Umbilical cord (tissue), 2 donors: ENCODE measurements around the gene ARL6IP4. TPM values are rescaled to one million over a fixed set of nuclear protein-coding genes. Genes with fewer than 3 reads are reported as not detected.
A peak's percentile ranks its signal among the peaks of the same experiment; 100 is the strongest.

Experiments
- DNase-seq: peaks from one replicate; pipeline ENCODE4 v3.0.0-alpha.2; 2015; ENCODE audit warnings: low spot score
- total RNA-seq: library from RNA; depleted of rRNA; stranded (reverse); fragments of >200 nt; gene quantifications from one replicate; pipeline ENCODE4 v1.2.3, GENCODE V29; 2014; ENCODE audit warnings: low replicate concordance; ENCODE audit not compliant: insufficient read depth

The ARL6IP4 gene
- 105 TPM for total RNA-seq

DNA sequence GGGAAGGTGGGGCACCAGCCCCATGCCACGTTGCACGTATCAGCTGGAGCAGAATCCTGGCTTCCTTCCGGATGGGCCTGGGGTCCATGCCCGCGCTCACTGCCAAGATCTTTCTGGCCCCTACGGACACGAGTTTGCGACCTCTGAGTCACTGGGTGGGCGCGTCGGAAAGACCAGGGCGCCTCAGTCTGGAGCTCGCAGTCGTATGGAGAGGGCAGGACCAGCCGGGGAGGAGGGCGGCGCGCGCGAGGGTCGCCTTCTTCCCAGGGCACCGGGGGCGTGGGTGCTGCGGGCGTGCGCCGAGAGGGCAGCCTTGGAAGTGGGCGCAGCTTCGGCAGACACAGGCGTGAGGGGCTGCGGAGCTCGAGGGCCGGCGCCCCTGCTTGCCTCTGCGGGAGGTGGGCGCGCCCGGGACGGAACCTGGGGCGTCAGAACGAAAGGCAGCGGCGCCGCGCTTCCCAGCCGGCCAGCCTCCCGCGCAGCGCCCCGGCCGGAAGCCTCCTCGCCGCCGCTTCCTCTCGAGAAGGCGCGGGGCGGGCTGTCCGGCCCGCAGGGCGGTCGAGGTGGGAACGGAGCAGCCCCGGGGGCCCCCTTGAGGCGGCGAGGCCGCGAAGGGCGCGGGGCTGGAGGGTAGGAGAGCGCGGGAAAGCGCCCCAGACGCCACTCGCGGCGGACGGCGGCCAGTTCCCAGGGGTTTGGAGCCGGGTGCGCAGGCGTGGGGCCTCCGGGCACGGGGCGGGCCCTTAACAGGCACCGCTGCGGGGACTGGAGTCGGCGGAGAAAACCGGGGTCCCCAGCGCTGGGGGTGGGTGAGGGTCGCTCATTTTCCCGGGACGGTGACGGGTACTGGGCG lies at the start of gene ARL6IP4:
ARL6IP4 (plus strand) TSS at position 499 of the 853 bp plus-strand sequence. CDS start 459 bp downstream, outside the sequence.
- DNase-seq: peak; percentile 80

GRCh38 chr12:122932207-122932606 lies 48.3 kb upstream of the ARL6IP4 start:
- no peak for DNase-seq

- no peak for DNase-seq
These were observed 45.8 kb upstream of the ARL6IP4 start for GRCh38 chr12:122934722-122935121.

DNA sequence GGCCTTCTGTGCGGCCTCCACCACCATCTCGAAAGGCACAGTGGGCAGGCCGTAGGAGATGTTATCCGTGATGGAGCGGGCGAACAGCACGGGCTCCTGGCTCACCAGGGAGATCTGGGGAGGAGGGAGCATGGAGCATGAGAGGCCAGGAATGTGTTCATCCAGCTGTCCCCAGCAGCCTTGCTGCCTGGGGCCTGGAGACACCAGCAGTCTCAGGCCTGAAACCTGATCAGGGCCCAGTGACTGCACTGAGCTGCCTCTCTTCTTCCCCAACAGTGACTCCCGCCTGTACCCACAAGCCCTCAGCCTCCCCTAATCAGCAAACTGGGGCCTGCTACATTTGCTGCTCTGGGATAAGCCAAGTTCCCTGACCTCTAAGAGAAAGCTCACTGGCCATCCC lies 45.2 kb upstream of the ARL6IP4 start:
- DNase-seq: no peak

DNA sequence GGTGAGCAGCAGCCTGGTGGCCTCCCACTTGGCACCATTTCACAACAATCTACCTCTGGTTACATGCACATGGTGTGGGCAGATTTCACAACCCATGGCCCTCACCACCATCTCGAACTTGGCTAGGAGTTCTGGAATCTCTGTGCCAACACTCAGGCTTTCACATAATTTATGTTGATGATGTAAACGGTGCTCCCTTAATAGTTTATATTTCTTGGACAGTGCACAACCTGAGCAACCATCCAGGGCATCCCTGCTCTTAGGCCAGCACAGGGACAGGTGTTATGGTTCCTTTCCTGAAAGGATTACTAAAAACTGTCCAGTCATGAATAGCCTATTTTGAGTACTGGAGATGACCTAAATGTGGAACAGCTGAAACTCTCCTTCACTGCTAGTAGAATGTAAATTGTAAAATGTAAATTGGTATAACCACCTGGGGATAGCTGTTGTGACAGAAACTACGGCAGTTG lies 42.8 kb upstream of the ARL6IP4 start:
- no peak for DNase-seq

GRCh38 chr12:122939125-122939524 lies 41.4 kb upstream of the ARL6IP4 start:
- no peak for DNase-seq

DNA sequence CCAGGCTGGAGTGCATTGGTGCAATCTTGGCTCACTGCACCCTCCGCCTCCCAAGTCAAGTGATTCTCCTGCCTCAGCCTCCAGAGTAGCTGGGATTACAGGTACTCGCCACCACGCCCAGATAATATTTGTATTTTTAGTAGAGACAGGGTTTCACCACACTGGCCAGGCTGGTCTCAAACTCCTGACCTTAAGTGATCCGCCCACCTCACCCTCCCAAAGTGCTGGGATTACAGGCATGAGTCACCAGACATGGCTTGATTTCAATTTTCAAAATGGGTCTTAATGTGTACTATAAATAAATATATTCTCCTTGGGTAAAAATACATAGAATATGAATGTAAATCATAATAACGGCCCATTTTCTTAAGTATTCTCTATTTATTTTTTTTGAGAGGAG lies 39.1 kb upstream of the ARL6IP4 start:
- peak; percentile 33 for DNase-seq

DNA sequence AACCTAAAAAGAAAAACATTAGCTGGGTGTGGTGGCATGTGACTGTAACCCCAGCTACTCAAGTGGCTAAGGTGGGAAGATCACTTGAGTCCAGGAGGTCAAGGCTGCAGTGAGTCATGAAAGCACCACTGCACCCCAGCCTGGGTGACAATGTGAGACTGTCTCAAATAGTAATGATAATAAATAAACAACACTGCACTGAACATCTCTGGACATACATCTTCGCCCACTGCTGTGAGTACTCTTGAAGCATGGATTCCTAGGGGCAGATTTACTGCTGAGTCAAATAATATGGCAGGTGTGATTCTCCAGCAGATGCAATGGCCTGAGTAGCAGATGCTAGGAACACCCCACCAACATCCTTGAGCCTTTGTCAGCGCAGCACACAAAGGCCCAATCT lies 37.8 kb upstream of the ARL6IP4 start:
- DNase-seq: no peak

- DNase-seq: no peak
These were observed 37.3 kb upstream of the ARL6IP4 start for GRCh38 chr12:122943196-122943595.

GRCh38 chr12:122944605-122945592 lies 35.6 kb upstream of the ARL6IP4 start:
- DNase-seq: no peak

- DNase-seq: peak; percentile 87
These were observed 33.7 kb upstream of the ARL6IP4 start for GRCh38 chr12:122946690-122947341.

DNA sequence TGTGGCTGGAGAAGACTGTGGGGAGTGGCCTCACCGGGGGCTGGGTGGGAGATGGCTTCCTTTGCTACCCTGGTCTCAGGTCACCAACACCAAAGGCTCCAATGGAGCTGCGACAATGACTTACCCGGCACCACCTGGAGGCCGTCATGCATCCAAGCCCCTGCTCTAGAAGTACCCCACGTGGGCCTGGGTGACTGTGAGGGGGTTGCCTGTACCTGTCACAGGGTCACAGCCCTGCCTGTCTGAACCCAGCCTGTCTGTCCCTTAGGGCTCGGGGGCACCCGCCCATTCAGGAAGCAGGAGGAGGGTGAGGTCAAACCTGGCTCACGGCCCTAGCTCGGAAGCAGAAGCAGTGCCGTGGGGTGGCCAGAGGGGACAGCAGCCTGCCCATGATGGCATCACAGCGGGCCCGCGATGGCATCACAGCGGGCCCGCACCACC lies 33.1 kb upstream of the ARL6IP4 start:
- no peak for DNase-seq

DNA sequence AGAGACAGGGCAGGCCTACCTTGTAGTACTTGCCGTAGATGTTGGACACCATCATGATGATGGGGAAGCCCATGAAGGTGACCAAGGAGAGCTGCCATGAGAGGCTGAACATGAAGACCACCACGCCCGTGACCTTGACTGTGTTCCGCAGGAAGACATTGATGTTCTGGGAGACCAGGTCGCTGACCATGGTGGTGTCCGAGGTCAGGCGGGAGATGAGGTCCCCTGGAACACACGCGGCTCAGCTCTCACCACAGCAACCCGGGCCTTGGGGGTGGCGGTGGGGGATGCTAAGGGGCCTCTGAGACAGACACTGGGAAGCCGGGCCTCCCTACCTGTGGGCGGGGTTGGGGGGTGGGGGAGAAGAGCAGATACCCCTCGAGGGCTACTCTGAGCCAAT lies 31.9 kb upstream of the ARL6IP4 start:
- DNase-seq: no peak

GRCh38 chr12:122949405-122949804 lies 31.1 kb upstream of the ARL6IP4 start:
- DNase-seq: no peak

- DNase-seq: no peak
These were observed 30.4 kb upstream of the ARL6IP4 start for GRCh38 chr12:122949816-122950675.

DNA sequence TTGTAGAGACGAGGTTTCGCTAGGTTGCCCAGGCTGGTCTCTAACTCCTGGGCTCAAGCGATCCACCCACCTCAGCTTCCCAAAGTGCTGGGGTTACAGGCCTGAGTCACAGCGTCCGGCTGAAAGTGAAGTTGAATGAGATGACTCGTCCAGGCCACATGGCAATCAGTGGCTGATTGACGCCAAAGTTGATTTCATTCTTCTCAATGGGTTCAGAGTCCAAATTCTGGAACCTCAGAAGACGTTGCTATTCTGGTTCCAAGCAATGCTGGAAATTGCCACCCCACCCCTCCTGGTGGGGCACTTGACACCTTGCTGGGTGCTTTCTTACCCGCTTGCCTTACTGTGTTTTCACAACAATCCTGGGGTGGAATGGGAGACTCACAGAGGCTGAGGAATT lies 29.1 kb upstream of the ARL6IP4 start:
- DNase-seq: no peak

- DNase-seq: peak; percentile 69
These were observed 28.2 kb upstream of the ARL6IP4 start for GRCh38 chr12:122951979-122952892.

DNA sequence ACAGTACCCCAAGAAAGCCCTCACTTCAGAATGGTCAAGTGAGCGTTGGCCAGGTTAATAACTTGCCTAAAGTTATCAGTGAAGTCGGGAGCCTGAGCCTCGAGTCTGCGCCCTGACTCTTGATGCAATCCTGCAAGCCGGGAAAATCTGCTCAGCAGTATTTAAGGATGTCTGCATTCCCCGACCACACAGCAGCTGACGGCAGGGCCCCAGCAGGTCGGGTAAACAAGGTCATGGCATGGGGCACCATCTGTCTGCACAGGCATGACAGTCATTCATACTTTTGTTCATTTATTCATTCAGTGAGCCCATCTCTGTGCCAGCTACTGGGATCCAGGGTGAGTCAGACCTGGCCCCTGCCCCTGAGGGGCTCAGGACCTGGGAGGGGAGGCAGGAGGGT lies 25.3 kb upstream of the ARL6IP4 start:
- DNase-seq: no peak

DNA sequence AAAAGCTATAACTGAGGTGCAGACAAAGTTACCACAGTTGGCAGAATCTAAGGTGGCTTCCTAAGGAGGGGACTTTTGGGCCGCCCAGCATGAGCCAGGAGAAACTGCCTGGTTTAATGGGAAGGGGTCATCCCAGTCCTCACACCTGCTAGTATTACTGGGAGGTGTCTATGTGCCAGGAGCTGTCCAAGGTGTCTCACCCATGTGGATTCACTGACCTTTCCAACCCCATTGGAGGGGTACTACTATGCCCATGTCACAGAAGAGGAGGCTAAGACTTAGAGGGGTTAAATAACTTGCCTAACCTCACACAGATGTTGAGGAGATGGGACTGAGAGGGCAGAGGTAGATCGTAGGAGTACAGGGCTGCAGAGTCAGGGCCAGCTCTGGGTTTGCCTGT lies 24.4 kb upstream of the ARL6IP4 start:
- no peak for DNase-seq
